ENCODE data around the gene HNRNPL.
"Not testable (repeated sequence)": the region's sequence is repeated elsewhere in the genome, so short reads cannot be mapped to it uniquely, and the experiment has no call there.

HNRNPL gene

GRCh38 chr19:38869160-38869835 lies 19.5 kb upstream of the HNRNPL start:
- TF ChIP-seq CTCF (IDR thresholded peaks at IDR 0.05; ENCODE audit: extremely low read depth, missing control alignments), result no peak
- peak; percentile 50 for DNase-seq (ENCODE audit: low spot score)

- no peak for TF ChIP-seq CTCF (IDR thresholded peaks at IDR 0.05; ENCODE audit: extremely low read depth, missing control alignments)
- no peak for DNase-seq (ENCODE audit: low spot score)
Observed at GRCh38 chr19:38868551-38868950, 18.8 kb upstream of the HNRNPL start.

- no peak for DNase-seq (ENCODE audit: low spot score)
Observed at GRCh38 chr19:38867171-38867780, 17.5 kb upstream of the HNRNPL start.

GRCh38 chr19:38862321-38863059 lies 12.7 kb upstream of the HNRNPL start:
- DNase-seq (ENCODE audit: low spot score), result no peak
- no peak for TF ChIP-seq CTCF (IDR thresholded peaks at IDR 0.05; ENCODE audit: extremely low read depth, missing control alignments)

More at GRCh38 chr19:38867171-38867780, 17.5 kb upstream of the HNRNPL start:
- TF ChIP-seq CTCF (IDR thresholded peaks at IDR 0.05; ENCODE audit: extremely low read depth, missing control alignments), result no peak

GRCh38 chr19:38861368-38861767 lies 11.6 kb upstream of the HNRNPL start:
- DNase-seq (ENCODE audit: low spot score), result no peak
- TF ChIP-seq CTCF (IDR thresholded peaks at IDR 0.05; ENCODE audit: extremely low read depth, missing control alignments), result no peak

GRCh38 chr19:38859631-38860204 lies 9.9 kb upstream of the HNRNPL start:
- DNase-seq (ENCODE audit: low spot score), result not testable (repeated sequence)

- no peak for TF ChIP-seq CTCF (IDR thresholded peaks at IDR 0.05; ENCODE audit: extremely low read depth, missing control alignments)
- no peak for DNase-seq (ENCODE audit: low spot score)
Observed at GRCh38 chr19:38856813-38857212, 7.0 kb upstream of the HNRNPL start.

GRCh38 chr19:38855751-38856150 lies 6.0 kb upstream of the HNRNPL start:
- not testable (repeated sequence) for DNase-seq (ENCODE audit: low spot score)

GRCh38 chr19:38854961-38855360 lies 5.2 kb upstream of the HNRNPL start:
- DNase-seq (ENCODE audit: low spot score), result not testable (repeated sequence)
